HG03457 (cell line): ENCODE measurements around the gene SORL1-AS1.
"Not testable (repeated sequence)": the region's sequence is repeated elsewhere in the genome, so short reads cannot be mapped to it uniquely, and the experiment has no call there.

Source experiments
- ATAC-seq: cut with Tn5 transposase; IDR thresholded peaks from one replicate; pipeline ENCODE4 v1.9.1; 2021; ENCODE audit warnings: moderate number of reproducible peaks; ENCODE audit not compliant: unreplicated experiment

SORL1-AS1 gene

GRCh38 chr11:121431820-121432526 is 20.8 kb downstream of the SORL1-AS1 start:
- ATAC-seq, result no peak

GRCh38 chr11:121429556-121429955 is 23.2 kb downstream of the SORL1-AS1 start:
- ATAC-seq, result no peak

GRCh38 chr11:121427400-121427744 is 25.4 kb downstream of the SORL1-AS1 start:
- ATAC-seq, result no peak

DNA sequence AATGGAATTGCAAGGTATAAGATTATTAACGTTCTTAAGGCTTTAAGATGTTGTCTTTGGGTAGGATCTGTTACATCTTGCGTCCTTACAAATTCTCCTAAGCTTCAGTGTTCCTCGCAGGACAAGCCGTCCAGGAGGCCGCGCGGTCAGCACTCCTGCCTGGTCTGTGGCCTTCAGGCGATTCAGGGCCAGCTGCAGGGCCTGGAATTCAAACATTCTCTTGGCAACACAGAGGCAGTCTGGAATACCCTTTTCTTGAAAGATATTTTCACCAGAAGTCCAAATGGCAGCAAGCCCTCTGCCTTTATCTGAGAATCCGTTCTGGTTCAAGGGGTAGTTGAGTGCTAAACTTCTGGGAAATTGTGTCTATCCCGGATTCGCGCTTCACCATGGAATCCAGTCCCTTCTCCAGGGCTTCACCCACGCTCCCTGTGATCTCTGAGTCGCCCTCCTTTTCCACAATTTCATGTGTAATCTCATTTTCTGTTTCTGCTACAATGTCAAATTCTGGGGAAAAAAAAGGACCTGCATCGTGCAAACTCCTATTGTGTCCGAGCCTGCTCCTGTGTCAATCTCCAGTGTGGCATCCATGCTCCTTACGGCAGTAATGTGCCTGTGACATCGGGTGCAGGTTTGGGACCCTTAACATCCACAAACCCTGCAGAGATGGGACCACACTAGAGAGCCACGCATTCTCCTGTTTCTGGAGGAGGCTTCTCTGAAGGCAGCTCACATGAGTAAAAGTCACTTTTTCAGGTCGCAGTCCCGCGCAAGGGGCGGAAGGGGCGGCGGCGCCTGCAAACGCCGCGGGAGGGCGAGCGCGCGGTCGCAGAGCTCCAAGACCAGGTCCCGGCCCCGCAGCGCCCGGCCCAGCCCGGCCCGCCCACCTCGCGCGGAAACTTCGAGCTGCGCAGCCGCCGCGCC is 26.0 kb downstream of the SORL1-AS1 start:
- ATAC-seq, result no peak

DNA sequence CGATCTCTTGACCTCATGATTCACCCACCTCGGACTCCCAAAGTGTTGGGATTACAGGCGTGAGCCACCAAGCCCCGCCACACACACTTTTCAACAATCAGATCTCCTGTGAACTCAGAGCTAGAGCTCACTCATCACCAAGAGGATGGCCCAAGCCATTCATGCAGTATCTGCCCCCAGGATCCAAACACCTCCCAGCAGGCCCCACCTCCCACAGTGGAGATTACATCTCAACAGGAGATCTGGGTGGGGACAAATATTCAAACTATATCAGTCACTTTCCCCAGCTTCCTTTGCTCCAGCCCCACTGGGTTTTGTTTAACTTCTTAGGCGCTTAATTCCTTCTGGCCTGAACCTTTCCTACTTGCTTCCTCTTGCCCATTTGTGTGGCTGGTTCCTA is 26.9 kb downstream of the SORL1-AS1 start:
- ATAC-seq, result no peak

GRCh38 chr11:121422675-121423074 is 30.1 kb downstream of the SORL1-AS1 start:
- no peak for ATAC-seq

DNA sequence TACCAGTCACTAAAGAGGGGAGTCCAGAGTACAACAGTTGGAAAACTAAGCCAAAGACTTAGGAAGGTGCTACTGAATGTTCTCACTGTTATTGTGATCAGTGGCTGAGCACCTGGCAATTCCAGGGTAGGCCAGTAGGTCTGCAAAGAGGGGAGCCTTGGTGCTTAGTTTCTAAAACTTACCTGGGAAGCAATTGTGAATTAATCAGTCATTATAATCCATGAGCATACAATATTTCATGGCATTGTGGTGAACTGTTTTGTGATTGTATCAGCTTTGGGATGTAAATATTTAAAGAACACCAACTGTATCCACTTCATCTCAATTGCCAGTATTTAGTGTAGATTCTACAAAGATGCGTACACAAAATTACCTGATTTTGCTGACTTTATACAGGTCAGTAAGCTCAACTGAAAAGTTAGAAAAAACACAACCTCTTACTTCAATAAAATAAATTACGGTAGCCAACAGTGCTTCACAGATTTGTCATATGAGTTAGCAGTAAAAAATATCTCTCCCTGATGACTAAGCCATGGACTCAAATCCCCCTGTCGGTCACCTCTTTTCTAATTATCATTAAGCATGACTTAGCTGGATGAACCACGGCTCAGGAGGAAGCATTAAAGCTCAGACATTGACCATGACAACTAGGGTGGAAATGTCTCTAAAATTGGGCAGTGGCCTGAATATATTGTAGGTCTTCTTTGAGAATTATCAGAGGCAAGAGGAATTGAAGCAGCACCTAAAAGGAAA is 31.4 kb downstream of the SORL1-AS1 start:
- ATAC-seq, result no peak

DNA sequence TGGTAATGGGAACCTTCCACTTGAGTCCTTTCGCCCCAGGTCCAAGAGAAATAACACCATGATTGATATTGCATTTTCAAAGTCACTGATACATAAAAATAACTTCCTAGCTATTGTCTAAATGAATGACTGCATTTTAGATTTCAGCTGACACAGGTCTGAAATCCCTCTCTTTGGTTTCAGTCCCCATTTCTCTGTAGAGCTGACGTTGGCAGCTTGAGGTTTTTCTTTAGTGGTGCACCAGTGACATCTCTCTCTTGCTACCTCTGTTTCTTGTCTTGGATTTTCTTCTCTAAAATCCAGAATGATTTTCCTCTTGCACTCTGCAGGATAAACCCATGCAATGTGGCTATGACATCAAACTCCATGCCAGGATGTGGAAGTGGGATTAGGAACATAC is 32.4 kb downstream of the SORL1-AS1 start:
- no peak for ATAC-seq

DNA sequence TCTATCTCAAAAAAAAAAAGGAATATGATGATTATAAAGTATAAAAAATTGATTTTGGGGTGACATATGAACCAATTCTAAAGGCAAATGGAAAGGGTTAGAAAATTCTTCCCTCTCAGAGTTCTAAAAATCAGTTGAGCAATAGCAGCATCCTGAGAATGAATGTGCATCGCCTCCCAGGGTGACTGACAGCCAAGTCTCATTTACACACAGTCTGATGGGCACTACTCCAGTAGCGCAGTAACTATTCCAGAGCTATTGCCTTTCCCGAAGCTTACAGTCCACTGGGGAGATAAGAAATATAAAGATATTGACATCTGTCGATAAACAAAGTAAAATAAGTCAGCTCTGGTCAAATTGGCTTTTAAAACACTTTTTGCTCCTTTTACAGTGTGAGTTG is 32.9 kb downstream of the SORL1-AS1 start:
- ATAC-seq, result no peak

- no peak for ATAC-seq
Measured at GRCh38 chr11:121418625-121419114, 34.1 kb downstream of the SORL1-AS1 start.

DNA sequence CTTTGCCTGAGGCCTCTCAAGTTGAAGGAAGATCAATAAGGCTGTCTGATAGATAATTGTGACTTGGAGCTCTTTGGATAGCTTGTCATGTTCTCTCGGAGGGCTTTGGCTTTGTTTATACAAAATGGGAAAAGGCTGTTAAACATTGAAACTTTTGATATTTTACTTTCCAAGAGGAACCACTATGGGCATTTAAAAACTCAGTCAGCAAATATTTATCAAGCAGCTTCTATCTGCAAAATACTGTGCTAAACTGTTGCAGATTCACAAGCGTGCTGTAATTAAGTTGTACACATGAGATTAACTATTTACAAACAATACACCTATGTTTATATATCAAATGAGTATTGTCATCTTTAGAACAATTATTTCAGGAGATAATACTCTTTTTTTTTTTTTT is 35.2 kb downstream of the SORL1-AS1 start:
- ATAC-seq, result no peak

DNA sequence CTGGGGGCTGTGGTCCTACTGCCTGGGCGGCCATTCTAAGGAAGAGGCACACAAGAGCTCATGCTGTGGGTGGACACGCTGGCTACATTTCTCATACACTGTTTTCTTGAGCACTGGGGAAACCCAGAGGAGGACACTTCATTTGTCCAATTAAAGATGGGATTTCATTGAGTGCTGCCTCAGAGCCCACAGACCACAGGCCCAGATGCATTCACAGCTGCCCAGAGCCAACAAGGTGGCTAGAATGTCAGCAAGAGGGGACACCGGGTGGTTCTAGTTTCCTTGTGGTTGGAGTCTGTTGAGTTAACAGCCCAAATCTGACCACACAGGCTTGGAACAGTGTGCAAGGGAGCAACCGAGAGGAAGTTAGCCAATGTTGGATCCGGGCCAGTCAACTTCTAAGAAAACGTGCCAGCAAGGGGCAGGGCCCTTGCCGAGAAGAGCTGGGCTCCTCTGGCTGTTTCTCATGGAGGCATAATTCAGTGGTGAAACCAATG is 35.7 kb downstream of the SORL1-AS1 start:
- ATAC-seq, result peak; percentile 65

- ATAC-seq, result no peak
Measured at GRCh38 chr11:121415856-121416255, 36.9 kb downstream of the SORL1-AS1 start.

- ATAC-seq, result no peak
Measured at GRCh38 chr11:121414141-121414913, 38.4 kb downstream of the SORL1-AS1 start.

- no peak for ATAC-seq
Measured at GRCh38 chr11:121412711-121413415, 39.9 kb downstream of the SORL1-AS1 start.

GRCh38 chr11:121412000-121412587 is 40.7 kb downstream of the SORL1-AS1 start:
- no peak for ATAC-seq

DNA sequence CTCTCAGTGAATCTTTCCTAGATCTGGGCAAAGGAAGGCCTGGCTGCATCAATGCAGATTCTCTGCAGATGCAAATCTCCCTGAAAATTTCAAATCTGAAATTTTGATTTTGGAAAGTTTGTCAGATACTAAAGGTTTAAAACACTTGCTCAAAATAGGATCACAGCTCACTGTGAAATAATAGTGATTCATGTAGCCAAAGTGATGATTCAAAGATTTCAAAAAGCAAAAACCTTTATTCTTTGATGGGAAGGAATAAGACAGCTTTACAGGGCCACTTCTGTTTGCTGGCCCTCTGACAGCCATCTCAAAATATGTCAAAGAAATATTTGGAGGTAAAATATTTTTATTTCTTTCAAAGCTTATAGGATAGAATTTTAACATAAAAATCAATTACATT is 41.4 kb downstream of the SORL1-AS1 start:
- not testable (repeated sequence) for ATAC-seq

DNA sequence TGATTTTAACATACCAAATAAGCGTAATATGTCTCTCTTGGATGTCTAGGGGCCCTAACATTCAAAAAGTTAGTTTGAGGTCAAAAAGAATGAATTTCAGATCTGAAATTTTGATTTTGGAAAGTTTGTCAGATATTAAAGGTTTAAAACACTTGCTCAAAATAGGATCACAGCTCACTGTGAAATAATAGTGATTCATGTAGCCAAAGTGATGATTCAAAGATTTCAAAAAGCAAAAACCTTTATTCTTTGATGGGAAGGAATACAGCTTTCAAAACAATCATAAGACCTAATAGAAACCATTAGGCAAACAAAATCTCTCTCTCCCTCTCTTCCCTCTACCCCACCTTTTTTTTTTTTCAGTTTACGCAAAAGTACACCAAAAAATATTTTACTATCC is 42.7 kb downstream of the SORL1-AS1 start:
- ATAC-seq, result not testable (repeated sequence)

DNA sequence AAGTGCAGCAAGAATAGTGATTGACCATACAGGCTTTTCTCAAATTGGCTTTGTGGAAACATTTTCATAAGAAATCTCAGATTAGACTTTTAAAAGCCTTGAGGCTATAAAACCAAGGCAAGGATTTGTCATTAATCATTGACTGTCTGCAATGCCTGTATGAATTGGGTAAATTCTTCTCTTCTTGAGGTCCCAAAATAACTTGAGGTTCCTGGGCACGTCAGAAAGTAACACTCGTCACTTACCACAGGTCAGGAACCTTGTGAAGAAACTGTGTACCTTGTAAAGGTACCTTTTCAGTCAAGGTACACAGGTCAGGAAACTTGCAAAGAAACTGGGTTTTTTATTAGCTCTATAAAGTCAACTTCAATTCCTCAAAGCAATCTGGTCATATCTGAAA is 43.9 kb downstream of the SORL1-AS1 start:
- no peak for ATAC-seq
